ENCODE measurements around the gene SGK1. TPM values are rescaled to one million over a fixed set of nuclear protein-coding genes. Genes with fewer than 3 reads are reported as not detected.
"Not testable (repeated sequence)": the region's sequence is repeated elsewhere in the genome, so short reads cannot be mapped to it uniquely, and the experiment has no call there.

Gene SGK1
- total and polyA plus RNA-seq, 3 donors from 2014 or later, result 91.3 to 208 (median 154) TPM

DNA sequence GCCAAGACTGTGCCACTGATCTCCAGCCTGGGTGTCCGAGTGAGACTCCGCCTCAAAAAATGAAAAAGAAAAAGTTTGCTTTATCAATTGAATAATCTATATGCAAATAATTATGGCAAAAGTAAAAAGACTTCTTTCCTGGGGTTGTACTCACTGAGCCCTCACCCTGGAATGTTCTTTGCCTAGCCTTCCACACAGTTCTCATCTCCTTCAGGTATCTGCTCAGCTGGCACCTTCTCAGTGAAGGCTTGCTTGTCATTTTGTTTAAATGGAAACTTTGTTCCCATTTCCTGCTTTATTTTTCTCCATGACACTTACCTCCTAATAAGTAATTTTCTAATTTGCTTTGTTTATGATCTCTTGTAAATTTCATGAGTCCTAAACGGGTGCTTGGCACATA lies 96.7 kb downstream of the SGK1 start:
- WGBS, 2 donors, result 72 to 86% methylated on average over 3 of the region's 3 CpGs

DNA sequence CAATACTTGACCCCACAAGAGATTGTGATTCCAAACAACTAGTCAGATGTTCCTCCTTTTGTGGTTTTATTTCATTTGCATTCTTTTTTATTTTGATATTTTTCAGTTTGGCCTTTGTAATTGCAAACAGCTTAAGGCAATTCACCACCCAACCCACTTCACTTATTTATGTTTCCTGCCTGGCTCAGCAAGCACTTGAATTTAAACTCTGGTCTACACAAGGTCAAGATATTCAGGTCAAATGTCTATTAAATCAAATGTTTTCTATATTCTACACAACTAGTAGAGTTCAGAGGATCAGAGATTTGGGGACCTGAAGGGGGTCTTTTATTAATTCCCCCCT lies 100.1 kb downstream of the SGK1 start:
- Histone ChIP-seq H3K27ac (no peak overlapping the region), H3K4me3 (no peak overlapping the region), H3K36me3 (ENCODE audit: low read depth, missing control alignments) (no peaks in the 10 kb centered on the region), H3K27me3 (no peaks in the 10 kb centered on the region), H3K9me3 (no peaks in the 10 kb centered on the region), H3K4me1 (no peaks in the 10 kb centered on the region)
- no peak for DNase-seq
- TF ChIP-seq, protein P1, sequence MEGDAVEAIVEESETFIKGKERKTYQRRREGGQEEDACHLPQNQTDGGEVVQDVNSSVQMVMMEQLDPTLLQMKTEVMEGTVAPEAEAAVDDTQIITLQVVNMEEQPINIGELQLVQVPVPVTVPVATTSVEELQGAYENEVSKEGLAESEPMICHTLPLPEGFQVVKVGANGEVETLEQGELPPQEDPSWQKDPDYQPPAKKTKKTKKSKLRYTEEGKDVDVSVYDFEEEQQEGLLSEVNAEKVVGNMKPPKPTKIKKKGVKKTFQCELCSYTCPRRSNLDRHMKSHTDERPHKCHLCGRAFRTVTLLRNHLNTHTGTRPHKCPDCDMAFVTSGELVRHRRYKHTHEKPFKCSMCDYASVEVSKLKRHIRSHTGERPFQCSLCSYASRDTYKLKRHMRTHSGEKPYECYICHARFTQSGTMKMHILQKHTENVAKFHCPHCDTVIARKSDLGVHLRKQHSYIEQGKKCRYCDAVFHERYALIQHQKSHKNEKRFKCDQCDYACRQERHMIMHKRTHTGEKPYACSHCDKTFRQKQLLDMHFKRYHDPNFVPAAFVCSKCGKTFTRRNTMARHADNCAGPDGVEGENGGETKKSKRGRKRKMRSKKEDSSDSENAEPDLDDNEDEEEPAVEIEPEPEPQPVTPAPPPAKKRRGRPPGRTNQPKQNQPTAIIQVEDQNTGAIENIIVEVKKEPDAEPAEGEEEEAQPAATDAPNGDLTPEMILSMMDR (IDR thresholded peaks at IDR 0.05), result no peak
- no peak for TF ChIP-seq POLR2A (IDR thresholded peaks at IDR 0.05)
- intact Hi-C loops (cut with DNase I; ENCODE audit: low total_unique reads), result no loop called here

More for the DNA sequence above, 96.7 kb downstream of the SGK1 start:
- intact Hi-C loops (cut with DNase I; ENCODE audit: low total_unique reads), result no loop called here
- Histone ChIP-seq H3K27me3 (no peaks in the 10 kb centered on the region), H3K27ac (no peak overlapping the region), H3K9me3 (no peaks in the 10 kb centered on the region), H3K36me3 (ENCODE audit: low read depth, missing control alignments) (no peaks in the 10 kb centered on the region), H3K4me3 (no peak overlapping the region), H3K4me1 (no peaks in the 10 kb centered on the region)
- DNase-seq, result no peak
- TF ChIP-seq POLR2A (IDR thresholded peaks at IDR 0.05), result no peak
- TF ChIP-seq, protein P1 (IDR thresholded peaks at IDR 0.05), result no peak

DNA sequence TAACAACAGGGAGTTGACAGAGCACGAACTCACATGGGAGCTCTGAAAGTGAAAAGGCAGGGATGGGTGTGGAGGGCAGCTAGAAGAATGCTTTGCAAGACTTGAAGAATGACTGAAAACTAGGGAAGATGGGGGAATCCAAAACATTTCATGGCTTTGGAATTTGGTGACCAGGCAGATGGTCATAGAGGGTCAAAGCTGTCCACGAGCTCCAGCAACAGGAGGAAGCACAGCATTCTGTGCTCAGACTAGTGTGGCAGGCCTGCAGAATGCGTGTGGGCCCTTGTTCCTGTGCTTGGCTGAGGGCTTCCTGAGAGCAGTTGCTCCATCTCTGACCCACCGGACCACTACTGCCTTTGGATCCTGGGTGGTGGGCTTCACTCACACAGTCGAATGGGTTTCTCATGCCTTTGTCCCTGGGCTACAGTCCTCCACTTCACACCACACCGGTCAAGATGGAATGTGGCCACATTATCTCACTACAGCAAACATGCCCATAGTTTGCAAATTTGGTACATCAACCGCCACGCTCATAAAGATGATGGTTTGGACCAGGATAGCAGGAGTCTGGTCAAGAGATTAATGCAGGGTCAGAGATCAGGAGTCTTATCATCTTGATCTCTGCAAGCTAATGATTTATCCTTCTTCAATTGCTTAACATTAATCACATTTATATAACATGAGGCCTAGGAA lies 100.7 kb downstream of the SGK1 start:
- Histone ChIP-seq H3K27me3 (no peaks in the 10 kb centered on the region), H3K27ac (no peak overlapping the region), H3K9me3 (no peaks in the 10 kb centered on the region), H3K36me3 (ENCODE audit: low read depth, missing control alignments) (no peaks in the 10 kb centered on the region), H3K4me1 (no peaks in the 10 kb centered on the region), H3K4me3 (no peak overlapping the region)
- intact Hi-C loops (cut with DNase I; ENCODE audit: low total_unique reads), result no loop called here
- 94% methylated on average over 6 to 8 of the region's 8 CpGs for WGBS, 2 donors
- no peak for TF ChIP-seq POLR2A (IDR thresholded peaks at IDR 0.05)
- TF ChIP-seq, protein P1 (IDR thresholded peaks at IDR 0.05), result no peak
- DNase-seq, result no peak

DNA sequence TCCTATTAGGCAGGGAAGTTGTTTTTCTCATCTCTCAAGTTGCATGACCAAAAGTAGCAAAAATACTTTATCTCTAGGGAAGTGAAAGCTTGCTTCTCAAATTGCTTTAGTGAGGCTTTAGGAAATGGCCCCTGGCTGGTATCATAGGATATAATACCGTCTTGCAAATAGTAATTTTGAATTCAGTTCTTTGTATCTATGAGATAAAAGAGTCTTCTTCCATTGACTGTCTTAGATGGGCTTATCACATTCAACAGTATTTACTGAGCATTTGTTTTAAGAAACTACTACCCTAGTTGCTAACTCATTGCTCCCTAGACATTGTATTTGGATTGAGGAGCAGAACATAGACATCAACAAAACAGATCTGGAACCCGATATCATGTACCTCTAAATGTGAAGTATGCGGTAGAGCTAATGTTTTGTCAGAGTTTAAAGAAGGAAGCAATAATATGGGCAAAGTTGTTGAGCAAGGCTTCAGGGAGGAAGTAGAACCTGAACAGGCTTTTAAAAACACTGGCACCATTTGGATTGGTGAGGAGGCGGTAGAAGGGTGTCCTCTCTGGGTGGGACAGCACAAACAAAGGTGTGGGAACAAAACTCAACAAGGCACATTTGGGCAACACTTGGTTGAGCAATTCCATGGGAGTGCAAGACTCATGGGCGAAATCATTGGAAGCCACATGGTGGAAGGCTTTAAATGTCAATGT lies 101.5 kb downstream of the SGK1 start:
- intact Hi-C loops (cut with DNase I; ENCODE audit: low total_unique reads), result no loop called here
- 83 to 86% methylated on average over 5 of the region's 5 CpGs for WGBS, 2 donors
- TF ChIP-seq POLR2A (IDR thresholded peaks at IDR 0.05), result no peak
- TF ChIP-seq, protein P1 (IDR thresholded peaks at IDR 0.05), result no peak

DNA sequence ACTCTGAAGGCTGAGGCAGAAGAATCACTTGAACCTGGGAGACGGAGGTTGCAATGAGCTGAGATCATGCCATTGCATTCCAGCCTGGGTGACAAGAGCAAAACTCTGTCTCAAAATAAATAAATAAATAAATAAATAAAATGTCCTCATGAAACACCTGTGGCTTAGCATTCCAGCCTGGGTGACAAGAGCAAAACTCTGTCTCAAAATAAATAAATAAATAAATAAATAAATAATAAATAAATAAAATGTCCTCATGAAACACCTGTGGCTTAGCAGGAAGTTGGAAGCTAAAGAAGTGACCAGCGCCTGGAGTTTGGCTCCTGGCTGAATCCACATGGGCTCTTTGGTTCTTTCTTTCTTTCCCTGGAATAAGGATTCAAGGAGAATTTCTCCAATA lies 104.5 kb downstream of the SGK1 start:
- H3K4me3 ChIP-seq; H3K27ac ChIP-seq; intact Hi-C loops (cut with DNase I; ENCODE audit: low total_unique reads); DNase-seq; H3K36me3 ChIP-seq (ENCODE audit: low read depth, missing control alignments); H3K9me3 ChIP-seq; H3K27me3 ChIP-seq; H3K4me1 ChIP-seq: not testable (repeated sequence)
- 89 to 95% methylated on average over 2 of the region's 2 CpGs for whole genome bisulfite sequencing, 2 donors

More for the DNA sequence above, 101.5 kb downstream of the SGK1 start:
- DNase-seq, result no peak
- H3K4me1 ChIP-seq, result no peaks in the 10 kb centered on the region
- no peak overlapping the region for H3K4me3 ChIP-seq
- H3K27me3 ChIP-seq, result no peaks in the 10 kb centered on the region
- H3K27ac ChIP-seq, result peak overlapping the region in 1 of 2 donors; percentile 36
- H3K9me3 ChIP-seq, result no peaks in the 10 kb centered on the region
- no peaks in the 10 kb centered on the region for H3K36me3 ChIP-seq (ENCODE audit: low read depth, missing control alignments)

Data from testis (tissue), 3 donors.